ENCODE results near the gene PPP5C. TPM values are rescaled to one million over a fixed set of nuclear protein-coding genes. Genes with fewer than 3 reads are reported as not detected.
"Not testable (repeated sequence)": the region's sequence is repeated elsewhere in the genome, so short reads cannot be mapped to it uniquely, and the experiment has no call there.

The PPP5C gene
- total RNA-seq, 4 donors from 2014 or later = 38.2 to 66.0 (median 51.3) TPM

DNA sequence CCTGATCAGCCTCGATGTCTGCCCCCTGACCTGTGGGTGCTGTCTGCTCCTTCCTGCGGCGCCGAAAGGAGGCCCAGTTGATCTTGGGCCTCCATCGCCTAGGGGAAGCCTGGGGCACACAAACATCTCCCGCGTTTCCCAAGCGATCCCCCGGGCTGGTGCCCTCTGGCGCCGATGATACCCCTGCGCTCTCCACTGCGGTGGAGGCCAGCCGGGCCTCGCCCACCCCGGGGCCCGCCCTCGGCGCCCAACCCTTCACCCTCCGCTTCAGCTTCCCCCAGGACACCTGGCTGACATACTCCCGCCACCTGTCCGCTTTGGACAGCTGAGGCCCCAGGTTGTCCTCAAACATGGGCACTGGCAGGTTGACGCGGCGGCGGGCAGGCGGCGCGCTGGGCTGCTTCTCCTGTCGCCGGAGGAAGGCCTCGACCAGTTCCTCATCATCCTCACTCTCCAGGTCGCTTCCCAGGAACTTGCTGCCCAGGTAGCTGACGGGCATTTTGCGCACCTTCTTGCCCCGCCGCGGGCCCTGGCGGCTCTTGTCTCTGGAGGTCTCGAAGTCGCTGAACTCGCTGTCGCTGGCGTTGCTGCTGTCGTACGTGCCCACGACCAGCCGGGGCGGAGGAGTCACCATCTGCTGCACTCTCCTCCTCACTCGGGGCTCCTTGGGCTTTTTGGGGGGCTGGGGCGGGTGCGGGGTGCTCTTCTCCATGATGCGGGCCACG lies 65.2 kb downstream of the PPP5C start:
- no peak for DNase-seq (ENCODE audit: low spot score in 2 of 2)
- WGBS = 48% methylated on average over 36 of the region's 54 CpGs
- TF ChIP-seq POLR2A (IDR thresholded peaks at IDR 0.05) (no peak), POLR2AphosphoS5 (IDR thresholded peaks at IDR 0.05) (no peak), EP300 (IDR thresholded peaks at IDR 0.05) (no peak)
- TF ChIP-seq, protein P1, sequence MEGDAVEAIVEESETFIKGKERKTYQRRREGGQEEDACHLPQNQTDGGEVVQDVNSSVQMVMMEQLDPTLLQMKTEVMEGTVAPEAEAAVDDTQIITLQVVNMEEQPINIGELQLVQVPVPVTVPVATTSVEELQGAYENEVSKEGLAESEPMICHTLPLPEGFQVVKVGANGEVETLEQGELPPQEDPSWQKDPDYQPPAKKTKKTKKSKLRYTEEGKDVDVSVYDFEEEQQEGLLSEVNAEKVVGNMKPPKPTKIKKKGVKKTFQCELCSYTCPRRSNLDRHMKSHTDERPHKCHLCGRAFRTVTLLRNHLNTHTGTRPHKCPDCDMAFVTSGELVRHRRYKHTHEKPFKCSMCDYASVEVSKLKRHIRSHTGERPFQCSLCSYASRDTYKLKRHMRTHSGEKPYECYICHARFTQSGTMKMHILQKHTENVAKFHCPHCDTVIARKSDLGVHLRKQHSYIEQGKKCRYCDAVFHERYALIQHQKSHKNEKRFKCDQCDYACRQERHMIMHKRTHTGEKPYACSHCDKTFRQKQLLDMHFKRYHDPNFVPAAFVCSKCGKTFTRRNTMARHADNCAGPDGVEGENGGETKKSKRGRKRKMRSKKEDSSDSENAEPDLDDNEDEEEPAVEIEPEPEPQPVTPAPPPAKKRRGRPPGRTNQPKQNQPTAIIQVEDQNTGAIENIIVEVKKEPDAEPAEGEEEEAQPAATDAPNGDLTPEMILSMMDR (IDR thresholded peaks at IDR 0.05) = no peak
- no peaks in the 10 kb centered on the region for H3K36me3 ChIP-seq
- H3K4me3 ChIP-seq = peak overlapping the region; percentile 47
- peaks cover 68% of the 10 kb centered on the region for H3K27me3 ChIP-seq
- peaks cover 58% of the 10 kb centered on the region for H3K4me1 ChIP-seq
- H3K27ac ChIP-seq = peak overlapping the region; percentile 40
- no peaks in the 10 kb centered on the region for H3K9me3 ChIP-seq

- peaks cover 58% of the 10 kb centered on the region for H3K4me1 ChIP-seq
These were observed 65.9 kb downstream of the PPP5C start for GRCh38 chr19:46412650-46413261.

GRCh38 chr19:46413262-46414031 lies 66.6 kb downstream of the PPP5C start, which contains the start of gene CCDC8:
TSS of gene CCDC8 (minus strand) at chr19:46413564. CDS start at chr19:46412810, 754 bp downstream.
- DNase-seq (ENCODE audit: low spot score in 2 of 2) = peak in 1 of 2 donors; percentile 64
- Histone ChIP-seq H3K4me1 (peaks cover 52% of the 10 kb centered on the region), H3K27ac (peak within 1 kb of the TSS; percentile 40), H3K4me3 (peak within 1 kb of the TSS; percentile 47), H3K9me3 (no peaks in the 10 kb centered on the region), H3K36me3 (no peaks in the 10 kb centered on the region), H3K27me3 (peaks cover 57% of the 10 kb centered on the region)
- TF ChIP-seq POLR2AphosphoS5 (IDR thresholded peaks at IDR 0.05) = peak in 1 of 3 donors; percentile 10
- TF ChIP-seq EP300 (IDR thresholded peaks at IDR 0.05) = no peak
- WGBS = 76% methylated on average over 5 of the region's 46 CpGs

More at GRCh38 chr19:46412650-46413261, 65.9 kb downstream of the PPP5C start:
- H3K36me3 ChIP-seq = no peaks in the 10 kb centered on the region
- WGBS = 9% methylated on average over 9 of the region's 29 CpGs
- DNase-seq (ENCODE audit: low spot score in 2 of 2) = no peak
- H3K27me3 ChIP-seq = peaks cover 64% of the 10 kb centered on the region
- no peaks in the 10 kb centered on the region for H3K9me3 ChIP-seq
- peak overlapping the region; percentile 40 for H3K27ac ChIP-seq
- TF ChIP-seq POLR2AphosphoS5 (IDR thresholded peaks at IDR 0.05) = no peak
- H3K4me3 ChIP-seq = peak overlapping the region; percentile 47

- H3K27me3 ChIP-seq = peaks cover 56% of the 10 kb centered on the region
- not testable (repeated sequence) for H3K9me3 ChIP-seq; H3K27ac ChIP-seq; H3K36me3 ChIP-seq; DNase-seq (ENCODE audit: low spot score in 2 of 2); H3K4me3 ChIP-seq
- 96% methylated on average over 22 of the region's 22 CpGs for WGBS
- peaks cover 41% of the 10 kb centered on the region for H3K4me1 ChIP-seq
These were observed 68.0 kb downstream of the PPP5C start for GRCh38 chr19:46414899-46415298.

DNA sequence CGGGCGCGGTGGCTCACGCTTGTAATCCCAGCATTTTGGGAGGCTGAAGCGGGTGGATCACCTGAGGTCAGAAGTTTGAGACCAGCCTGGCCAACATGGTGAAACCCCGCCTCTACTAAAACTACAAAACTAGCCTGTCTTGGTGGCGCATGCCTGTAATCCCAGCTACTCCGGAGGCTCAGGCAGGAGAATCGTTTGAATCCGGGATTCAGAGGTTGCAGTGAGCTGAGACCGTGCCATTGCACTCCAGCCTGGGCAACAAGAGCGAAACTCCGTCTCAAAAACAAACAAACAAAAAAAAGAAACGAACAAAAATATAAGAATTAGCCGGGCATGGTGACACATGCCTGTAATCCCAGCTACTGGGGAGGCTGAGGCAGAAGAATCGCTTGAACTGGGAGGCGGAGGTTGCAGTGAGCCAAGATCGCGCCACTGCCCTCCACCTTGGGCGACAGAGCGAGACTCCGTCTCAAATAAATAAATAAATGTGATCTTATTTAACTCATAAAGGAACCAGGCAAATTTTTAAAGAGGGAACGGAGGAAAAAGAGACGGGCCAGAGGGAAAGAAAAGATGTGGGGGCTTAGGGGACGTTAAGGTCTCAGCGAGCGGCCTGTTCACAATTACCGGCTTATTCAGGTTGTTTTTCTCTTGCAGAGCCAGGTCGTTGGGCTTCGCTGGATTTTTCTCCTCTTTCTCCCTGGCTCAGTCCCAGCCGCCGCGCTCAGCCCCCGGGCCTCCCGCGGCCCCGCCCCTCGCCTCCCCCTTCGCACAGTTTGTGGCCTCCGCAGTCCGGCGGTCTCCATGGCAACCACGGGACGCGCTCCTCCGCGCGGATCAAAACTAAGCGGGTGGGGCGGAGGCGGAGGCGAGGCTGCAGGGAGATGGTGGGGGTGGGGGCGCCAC lies 69.2 kb downstream of the PPP5C start:
- peaks cover 54% of the 10 kb centered on the region for H3K27me3 ChIP-seq

GRCh38 chr19:46420056-46420455 lies 73.2 kb downstream of the PPP5C start:
- no peak for TF ChIP-seq POLR2AphosphoS5 (IDR thresholded peaks at IDR 0.05)
- TF ChIP-seq, protein P1 (IDR thresholded peaks at IDR 0.05) = no peak
- TF ChIP-seq POLR2A (IDR thresholded peaks at IDR 0.05) = no peak
- no peak for TF ChIP-seq EP300 (IDR thresholded peaks at IDR 0.05)
- H3K27me3 ChIP-seq = peaks cover 19% of the 10 kb centered on the region

More for the DNA sequence above, 69.2 kb downstream of the PPP5C start:
- WGBS = 24% methylated on average over 49 of the region's 53 CpGs
- H3K27ac ChIP-seq = peak overlapping the region; percentile 34
- peak overlapping the region; percentile 44 for H3K4me3 ChIP-seq
- H3K9me3 ChIP-seq, H3K36me3 ChIP-seq: not testable (repeated sequence)
- H3K4me1 ChIP-seq = peaks cover 38% of the 10 kb centered on the region
- peak in 1 of 2 donors; percentile 77 for DNase-seq (ENCODE audit: low spot score in 2 of 2)

More at GRCh38 chr19:46420056-46420455, 73.2 kb downstream of the PPP5C start:
- Histone ChIP-seq H3K36me3 (no peaks in the 10 kb centered on the region), H3K4me1 (peaks cover 13% of the 10 kb centered on the region), H3K4me3 (no peak overlapping the region), H3K27ac (no peak overlapping the region), H3K9me3 (no peaks in the 10 kb centered on the region)
- no peak for DNase-seq (ENCODE audit: low spot score in 2 of 2)
- WGBS = 74% methylated on average over 7 of the region's 7 CpGs
